CD4-positive, CD25-positive, alpha-beta regulatory T cell (primary cell): Measurements from ENCODE around the gene SRGAP3. TPM values are rescaled to one million over a fixed set of nuclear protein-coding genes. Genes with fewer than 3 reads are reported as not detected.

Source experiments
- ATAC-seq, 2 donors: fragments of 150-1000 bp; cut with Tn5 transposase; one replicate each; pipeline ENCODE4 v1.10.0; 2021; ENCODE audit warnings: low read depth in 2 of 2, moderate number of reproducible peaks in 2 of 2, moderate library complexity in 1 of 2
- DNase-seq, 3 donors: peaks; one replicate each; pipeline versions ENCODE4 v3.0.0 to v3.0.0-alpha.2; 2012 to 2022; ENCODE audit warnings: mixed read lengths in 1 of 3
- H3K27ac ChIP-seq: one replicate; pipeline ENCODE4 v1.7.0; 2013; ENCODE audit warnings: mild to moderate bottlenecking, low read length; ENCODE audit not compliant: insufficient read depth, poor library complexity, severe bottlenecking
- H3K27me3 ChIP-seq: one replicate; pipeline ENCODE4 v1.7.0; 2013; ENCODE audit warnings: low read length; ENCODE audit not compliant: control insufficient read depth, insufficient read depth
- H3K36me3 ChIP-seq: one replicate; pipeline ENCODE4 v1.7.0; 2013; ENCODE audit warnings: mild to moderate bottlenecking, low read length, moderate library complexity; ENCODE audit not compliant: control insufficient read depth, insufficient read depth
- H3K4me1 ChIP-seq: 2 replicates; pipeline ENCODE4 v1.7.0; 2013; ENCODE audit warnings: mild to moderate bottlenecking, low read length; ENCODE audit not compliant: insufficient read depth, control insufficient read depth, poor library complexity, severe bottlenecking
- H3K4me3 ChIP-seq: one replicate; pipeline ENCODE4 v1.7.0; 2013; ENCODE audit warnings: low read depth, mild to moderate bottlenecking, low read length, moderate library complexity
- H3K9me3 ChIP-seq, 2 experiments: 1 replicate in 1 of 2; 2 replicates in 1 of 2; pipeline ENCODE4 v1.7.0; 2013; ENCODE audit warnings: low read length in 2 of 2, mild to moderate bottlenecking in 1 of 2, moderate library complexity in 1 of 2; ENCODE audit not compliant: control insufficient read depth in 2 of 2
- H3K27ac Mint-ChIP-seq, 3 donors: one replicate each; pipeline ENCODE4 v1.8.0; 2020 to 2022; ENCODE audit warnings: mild to moderate bottlenecking in 3 of 3, mixed read lengths in 3 of 3, moderate library complexity in 2 of 3
- H3K27me3 Mint-ChIP-seq: one replicate; pipeline ENCODE4 v1.8.0; 2022; ENCODE audit warnings: mild to moderate bottlenecking, mixed read lengths
- H3K36me3 Mint-ChIP-seq: one replicate; pipeline ENCODE4 v1.8.0; 2020; ENCODE audit warnings: mixed read lengths
- H3K4me1 Mint-ChIP-seq, 4 donors: one replicate each; pipeline ENCODE4 v1.8.0; 2020 to 2022; ENCODE audit warnings: mixed read lengths in 4 of 4, mild to moderate bottlenecking in 1 of 4
- H3K4me3 Mint-ChIP-seq, 4 donors: one replicate each; pipeline ENCODE4 v1.8.0; 2020 to 2022; ENCODE audit warnings: mild to moderate bottlenecking in 4 of 4, mixed read lengths in 4 of 4, moderate library complexity in 3 of 4
- H3K9me3 Mint-ChIP-seq, 7 donors: one replicate each; pipeline ENCODE4 v1.8.0; 2020 to 2022; ENCODE audit warnings: mixed read lengths in 7 of 7, mild to moderate bottlenecking in 3 of 7, moderate library complexity in 2 of 7
- polyA plus RNA-seq, 4 donors: library from polyadenylated mRNA; unstranded; fragments of 300-500 nt; fragmentation: Illumina TruSeq; gene quantifications; one replicate each; pipeline ENCODE4 v1.2.3, GENCODE V29; 2021
- total RNA-seq: library from RNA; stranded (reverse); gene quantifications from one replicate; pipeline ENCODE4 v1.2.3, GENCODE V29; 2022

Gene SRGAP3
- total and polyA plus RNA-seq, 5 donors from 2014 or later: 1.8 to 8.1 (median 2.8) TPM

GRCh38 chr3:9224490-9224889 is 25.0 kb downstream of the SRGAP3 start:
- H3K36me3 ChIP-seq: no peaks in the 10 kb centered on the region
- H3K27me3 ChIP-seq: no peaks in the 10 kb centered on the region
- H3K27ac ChIP-seq: no peak overlapping the region
- H3K4me3 ChIP-seq: no peak overlapping the region
- H3K27ac Mint-ChIP-seq: peak overlapping the region in 1 of 3 donors; percentile 79
- DNase-seq (peak in 1 of 3 donors; percentile 63), ATAC-seq (no peak)
- no peaks in the 10 kb centered on the region for H3K9me3 Mint-ChIP-seq
- no peak overlapping the region for H3K4me3 Mint-ChIP-seq
- H3K36me3 Mint-ChIP-seq: peaks cover 10% of the 10 kb centered on the region
- H3K27me3 Mint-ChIP-seq: no peaks in the 10 kb centered on the region
- H3K4me1 Mint-ChIP-seq: peaks cover 6 to 17% (median 11%) of the 10 kb centered on the region in 4 donors
- no peaks in the 10 kb centered on the region for H3K9me3 ChIP-seq
- H3K4me1 ChIP-seq: no peaks in the 10 kb centered on the region

GRCh38 chr3:9223672-9224071 is 25.8 kb downstream of the SRGAP3 start:
- Mint-ChIP-seq H3K4me3 (no peak overlapping the region), H3K36me3 (peaks cover 10% of the 10 kb centered on the region), H3K27ac (no peak overlapping the region), H3K9me3 (no peaks in the 10 kb centered on the region), H3K27me3 (no peaks in the 10 kb centered on the region), H3K4me1 (peaks cover 6 to 17% (median 11%) of the 10 kb centered on the region in 4 donors)
- no peak overlapping the region for H3K4me3 ChIP-seq
- H3K4me1 ChIP-seq: no peaks in the 10 kb centered on the region
- DNase-seq (no peak), ATAC-seq (no peak)
- H3K9me3 ChIP-seq: no peaks in the 10 kb centered on the region
- no peaks in the 10 kb centered on the region for H3K27me3 ChIP-seq
- no peak overlapping the region for H3K27ac ChIP-seq
- no peaks in the 10 kb centered on the region for H3K36me3 ChIP-seq

DNA sequence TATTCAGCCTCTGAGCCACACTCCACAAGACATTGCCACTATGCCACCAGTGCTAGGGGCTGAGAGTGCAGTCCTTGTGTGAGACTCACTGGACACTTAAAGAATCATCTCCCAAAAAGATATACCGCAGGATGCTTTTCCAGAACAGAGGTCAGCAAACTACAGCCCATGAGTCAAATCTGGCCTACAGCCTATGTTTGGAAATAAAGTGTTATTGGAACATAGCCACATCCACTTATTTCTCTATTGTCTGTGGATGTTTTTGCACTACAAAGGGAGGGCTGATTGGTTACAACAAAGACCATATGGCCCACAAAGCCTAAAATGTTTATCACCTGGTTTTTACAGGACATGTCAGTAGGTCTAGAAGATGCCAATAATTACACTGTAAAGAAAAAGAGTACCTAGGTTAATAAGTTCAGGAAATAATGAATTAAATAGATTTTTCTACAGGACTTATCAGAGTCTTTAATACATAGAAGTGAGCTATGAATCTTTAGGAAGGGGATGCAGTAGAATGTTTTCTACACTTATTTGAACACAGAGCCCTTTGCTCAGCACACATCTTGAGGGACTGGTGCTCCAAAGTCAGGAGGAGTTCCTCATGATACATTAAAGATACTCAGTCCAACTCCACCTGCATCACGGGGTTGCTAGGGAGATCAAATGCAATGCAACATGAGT is 26.3 kb downstream of the SRGAP3 start:
- Histone ChIP-seq H3K4me3 (no peak overlapping the region), H3K36me3 (no peaks in the 10 kb centered on the region), H3K27ac (no peak overlapping the region), H3K27me3 (no peaks in the 10 kb centered on the region), H3K4me1 (no peaks in the 10 kb centered on the region), H3K9me3 (no peaks in the 10 kb centered on the region)
- peaks cover 10% of the 10 kb centered on the region for H3K36me3 Mint-ChIP-seq
- H3K4me1 Mint-ChIP-seq: peaks cover 6 to 17% (median 11%) of the 10 kb centered on the region in 4 donors
- DNase-seq (no peak), ATAC-seq (no peak)
- no peaks in the 10 kb centered on the region for H3K9me3 Mint-ChIP-seq
- no peaks in the 10 kb centered on the region for H3K27me3 Mint-ChIP-seq
- H3K4me3 Mint-ChIP-seq: no peak overlapping the region
- H3K27ac Mint-ChIP-seq: no peak overlapping the region

GRCh38 chr3:9222049-9222448 is 27.4 kb downstream of the SRGAP3 start:
- Histone ChIP-seq H3K36me3 (no peaks in the 10 kb centered on the region), H3K9me3 (no peaks in the 10 kb centered on the region), H3K4me3 (no peak overlapping the region), H3K4me1 (no peaks in the 10 kb centered on the region), H3K27me3 (no peaks in the 10 kb centered on the region), H3K27ac (no peak overlapping the region)
- no peaks in the 10 kb centered on the region for H3K9me3 Mint-ChIP-seq
- ATAC-seq (no peak), DNase-seq (peak in 1 of 3 donors; percentile 36)
- H3K4me3 Mint-ChIP-seq: no peak overlapping the region
- H3K4me1 Mint-ChIP-seq: peaks cover 6 to 16% (median 10%) of the 10 kb centered on the region in 4 donors
- no peaks in the 10 kb centered on the region for H3K27me3 Mint-ChIP-seq
- peak overlapping the region in 1 of 3 donors; percentile 3 for H3K27ac Mint-ChIP-seq
- peaks cover 10% of the 10 kb centered on the region for H3K36me3 Mint-ChIP-seq

DNA sequence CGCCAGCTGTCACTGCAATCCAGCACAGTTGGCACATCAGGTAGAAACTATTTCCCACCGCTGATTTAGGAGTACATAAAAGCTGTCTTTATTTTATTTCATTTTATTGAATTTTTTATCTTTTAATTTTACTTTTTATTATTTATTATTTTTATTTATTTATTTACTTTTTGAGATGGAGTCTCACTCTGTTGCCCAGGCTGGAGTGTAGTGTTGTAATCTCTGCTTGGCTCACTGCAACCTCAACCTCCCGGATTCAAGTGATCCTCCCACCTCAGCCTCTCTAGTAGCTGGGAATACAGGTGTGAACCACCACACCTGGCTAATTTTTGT is 31.0 kb downstream of the SRGAP3 start:
- Histone ChIP-seq H3K4me1 (no peaks in the 10 kb centered on the region), H3K4me3 (no peak overlapping the region), H3K27ac (no peak overlapping the region), H3K36me3 (no peaks in the 10 kb centered on the region), H3K27me3 (no peaks in the 10 kb centered on the region), H3K9me3 (no peaks in the 10 kb centered on the region)
- ATAC-seq (no peak), DNase-seq (no peak)
- no peaks in the 10 kb centered on the region for H3K27me3 Mint-ChIP-seq
- H3K4me3 Mint-ChIP-seq: no peak overlapping the region
- no peaks in the 10 kb centered on the region for H3K9me3 Mint-ChIP-seq
- no peak overlapping the region for H3K27ac Mint-ChIP-seq
- peaks cover 0 to 12% (median 3%) of the 10 kb centered on the region in 4 donors for H3K4me1 Mint-ChIP-seq
- peaks cover 5% of the 10 kb centered on the region for H3K36me3 Mint-ChIP-seq

DNA sequence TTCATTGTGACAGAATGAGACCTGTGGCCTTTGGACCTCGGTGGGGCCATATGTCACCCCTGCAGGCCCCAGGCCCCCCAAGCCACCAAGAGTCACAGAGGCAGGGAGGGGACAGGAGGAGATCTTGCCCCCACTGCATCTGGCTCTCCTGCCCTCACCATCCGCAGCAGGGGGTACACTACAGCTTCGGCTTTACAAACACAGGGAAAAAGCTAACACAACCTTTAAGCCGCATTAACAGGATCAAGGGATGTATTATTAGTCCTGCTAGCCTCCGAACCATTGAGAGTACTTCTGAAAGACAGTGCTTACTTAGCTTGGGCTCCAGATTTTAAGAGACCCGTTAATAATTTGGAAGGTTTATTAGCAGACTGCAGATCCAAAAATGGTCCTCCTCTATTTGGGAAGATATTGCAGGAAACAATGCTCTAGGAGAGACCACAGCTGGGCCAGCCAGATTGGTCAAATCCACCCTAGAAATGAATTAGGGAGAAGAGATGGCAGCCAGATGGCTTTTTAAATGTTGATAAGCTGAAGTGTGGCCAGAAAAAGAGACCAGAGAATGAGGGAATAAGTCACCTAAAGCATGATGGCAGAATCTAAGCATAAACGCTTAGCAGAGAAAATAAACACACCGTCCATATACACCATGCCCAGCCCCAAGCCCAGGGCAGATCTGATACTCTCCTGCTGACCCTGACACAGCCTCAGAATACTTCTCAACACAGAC is 31.5 kb downstream of the SRGAP3 start:
- H3K4me3 ChIP-seq: no peak overlapping the region
- Mint-ChIP-seq H3K9me3 (no peaks in the 10 kb centered on the region), H3K27me3 (no peaks in the 10 kb centered on the region), H3K4me3 (no peak overlapping the region), H3K36me3 (peaks cover 5% of the 10 kb centered on the region), H3K27ac (no peak overlapping the region), H3K4me1 (peaks cover 0 to 12% (median 6%) of the 10 kb centered on the region in 4 donors)
- DNase-seq (no peak), ATAC-seq (no peak)
- H3K4me1 ChIP-seq: no peaks in the 10 kb centered on the region
- no peak overlapping the region for H3K27ac ChIP-seq
- no peaks in the 10 kb centered on the region for H3K36me3 ChIP-seq
- no peaks in the 10 kb centered on the region for H3K9me3 ChIP-seq
- H3K27me3 ChIP-seq: no peaks in the 10 kb centered on the region

GRCh38 chr3:9216736-9217135 is 32.7 kb downstream of the SRGAP3 start:
- Mint-ChIP-seq H3K36me3 (peaks cover 3% of the 10 kb centered on the region), H3K27me3 (no peaks in the 10 kb centered on the region), H3K4me3 (no peak overlapping the region), H3K27ac (no peak overlapping the region), H3K9me3 (no peaks in the 10 kb centered on the region), H3K4me1 (peaks cover 0 to 7% (median 3%) of the 10 kb centered on the region in 4 donors)
- Histone ChIP-seq H3K36me3 (no peaks in the 10 kb centered on the region), H3K27me3 (no peaks in the 10 kb centered on the region), H3K9me3 (no peaks in the 10 kb centered on the region), H3K27ac (no peak overlapping the region), H3K4me1 (no peaks in the 10 kb centered on the region), H3K4me3 (no peak overlapping the region)
- DNase-seq (no peak), ATAC-seq (no peak)

DNA sequence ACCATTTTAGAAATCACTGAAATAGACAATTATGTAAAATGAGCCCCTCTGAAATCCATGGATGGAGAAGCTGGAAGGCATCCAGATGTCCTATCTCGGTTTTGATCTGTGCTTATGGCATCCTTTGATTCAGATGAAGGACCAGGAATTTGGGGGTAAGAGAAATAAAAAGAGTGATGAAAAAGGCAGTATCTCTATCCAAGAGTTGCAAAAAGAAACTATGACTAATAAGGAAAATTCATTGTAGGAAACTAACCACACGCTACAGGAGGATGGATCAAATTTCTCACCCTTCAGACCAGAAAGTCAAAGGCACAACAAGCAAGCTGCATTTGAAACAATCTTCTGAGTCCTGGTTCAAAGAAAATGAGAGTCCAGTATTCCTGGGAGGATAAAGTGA is 34.8 kb downstream of the SRGAP3 start:
- H3K27me3 Mint-ChIP-seq: no peaks in the 10 kb centered on the region
- Histone ChIP-seq H3K4me1 (no peaks in the 10 kb centered on the region), H3K27ac (no peak overlapping the region), H3K36me3 (no peaks in the 10 kb centered on the region), H3K9me3 (no peaks in the 10 kb centered on the region), H3K27me3 (no peaks in the 10 kb centered on the region), H3K4me3 (no peak overlapping the region)
- no peak for DNase-seq
- no peaks in the 10 kb centered on the region for H3K36me3 Mint-ChIP-seq
- H3K9me3 Mint-ChIP-seq: no peaks in the 10 kb centered on the region
- H3K4me1 Mint-ChIP-seq: peaks cover 0 to 12% (median 3%) of the 10 kb centered on the region in 4 donors
- no peak for ATAC-seq
- no peak overlapping the region for H3K4me3 Mint-ChIP-seq
- peak overlapping the region in 1 of 3 donors; percentile 48 for H3K27ac Mint-ChIP-seq
